Progenitor cell of endocrine pancreas (in vitro differentiated cells): Measurements from ENCODE around the gene NFAM1. TPM values are rescaled to one million over a fixed set of nuclear protein-coding genes. Genes with fewer than 3 reads are reported as not detected.
A peak's percentile ranks its signal among the peaks of the same experiment; 100 is the strongest.

Experiments
- DNase-seq: peaks from one replicate; pipeline ENCODE4 v3.0.0; 2021; ENCODE audit warnings: low spot score; ENCODE audit not compliant: unreplicated experiment
- H3K27ac Mint-ChIP-seq: 2 replicates; pipeline ENCODE4 v1.8.0; 2021; ENCODE audit warnings: mild to moderate bottlenecking, moderate library complexity, mixed read lengths
- H3K27me3 Mint-ChIP-seq: 2 replicates; pipeline ENCODE4 v1.8.0; 2021; ENCODE audit warnings: mixed read lengths
- H3K36me3 Mint-ChIP-seq: 2 replicates; pipeline ENCODE4 v1.8.0; 2022; ENCODE audit warnings: mixed read lengths; ENCODE audit not compliant: insufficient read depth
- H3K4me1 Mint-ChIP-seq: 2 replicates; pipeline ENCODE4 v1.8.0; 2021; ENCODE audit warnings: low read depth, mixed read lengths
- H3K4me3 Mint-ChIP-seq: 2 replicates; pipeline ENCODE4 v1.8.0; 2021; ENCODE audit warnings: low read depth, mild to moderate bottlenecking, moderate library complexity, mixed read lengths
- H3K9me3 Mint-ChIP-seq: 2 replicates; pipeline ENCODE4 v1.8.0; 2021; ENCODE audit warnings: low read depth, mixed read lengths
- total RNA-seq: library from RNA; stranded (reverse); gene quantifications from 2 replicates; pipeline ENCODE4 v1.2.1, GENCODE V29; 2021
- TF ChIP-seq, protein P1 (sequence below): fragments of 200-600 bp; sonication (generic); IDR thresholded peaks from one replicate; pipeline ENCODE4 v1.5.0; 2021; ENCODE audit warnings: antibody characterized with exemption, mild to moderate bottlenecking; ENCODE audit not compliant: unreplicated experiment

NFAM1 gene
- total RNA-seq, 1 donor from 2014 or later: 0.31 TPM

GRCh38 chr22:42369250-42370041 is 62.8 kb downstream of the NFAM1 start:
- peak; percentile 71 for DNase-seq
- Mint-ChIP-seq H3K36me3 (no peaks in the 10 kb centered on the region), H3K4me3 (peak overlapping the region; percentile 76), H3K9me3 (no peaks in the 10 kb centered on the region), H3K4me1 (peaks cover 17% of the 10 kb centered on the region), H3K27ac (peak overlapping the region; percentile 84), H3K27me3 (peaks cover 58% of the 10 kb centered on the region)
- TF ChIP-seq, protein P1, sequence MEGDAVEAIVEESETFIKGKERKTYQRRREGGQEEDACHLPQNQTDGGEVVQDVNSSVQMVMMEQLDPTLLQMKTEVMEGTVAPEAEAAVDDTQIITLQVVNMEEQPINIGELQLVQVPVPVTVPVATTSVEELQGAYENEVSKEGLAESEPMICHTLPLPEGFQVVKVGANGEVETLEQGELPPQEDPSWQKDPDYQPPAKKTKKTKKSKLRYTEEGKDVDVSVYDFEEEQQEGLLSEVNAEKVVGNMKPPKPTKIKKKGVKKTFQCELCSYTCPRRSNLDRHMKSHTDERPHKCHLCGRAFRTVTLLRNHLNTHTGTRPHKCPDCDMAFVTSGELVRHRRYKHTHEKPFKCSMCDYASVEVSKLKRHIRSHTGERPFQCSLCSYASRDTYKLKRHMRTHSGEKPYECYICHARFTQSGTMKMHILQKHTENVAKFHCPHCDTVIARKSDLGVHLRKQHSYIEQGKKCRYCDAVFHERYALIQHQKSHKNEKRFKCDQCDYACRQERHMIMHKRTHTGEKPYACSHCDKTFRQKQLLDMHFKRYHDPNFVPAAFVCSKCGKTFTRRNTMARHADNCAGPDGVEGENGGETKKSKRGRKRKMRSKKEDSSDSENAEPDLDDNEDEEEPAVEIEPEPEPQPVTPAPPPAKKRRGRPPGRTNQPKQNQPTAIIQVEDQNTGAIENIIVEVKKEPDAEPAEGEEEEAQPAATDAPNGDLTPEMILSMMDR: no peak

- peaks cover 17% of the 10 kb centered on the region for H3K4me1 Mint-ChIP-seq
- H3K36me3 Mint-ChIP-seq: no peaks in the 10 kb centered on the region
- peak; percentile 29 for DNase-seq
- H3K27me3 Mint-ChIP-seq: peaks cover 59% of the 10 kb centered on the region
- TF ChIP-seq, protein P1: no peak
- peak overlapping the region; percentile 76 for H3K4me3 Mint-ChIP-seq
- no peak overlapping the region for H3K27ac Mint-ChIP-seq
- H3K9me3 Mint-ChIP-seq: no peaks in the 10 kb centered on the region
These were observed 63.6 kb downstream of the NFAM1 start for GRCh38 chr22:42368379-42369249.

- H3K9me3 Mint-ChIP-seq: no peaks in the 10 kb centered on the region
- H3K36me3 Mint-ChIP-seq: no peaks in the 10 kb centered on the region
- no peak for DNase-seq
- peaks cover 59% of the 10 kb centered on the region for H3K27me3 Mint-ChIP-seq
- H3K4me1 Mint-ChIP-seq: peaks cover 17% of the 10 kb centered on the region
- peak overlapping the region; percentile 10 for H3K27ac Mint-ChIP-seq
- TF ChIP-seq, protein P1: no peak
- peak overlapping the region; percentile 76 for H3K4me3 Mint-ChIP-seq
These were observed 64.2 kb downstream of the NFAM1 start for GRCh38 chr22:42367980-42368378.

DNA sequence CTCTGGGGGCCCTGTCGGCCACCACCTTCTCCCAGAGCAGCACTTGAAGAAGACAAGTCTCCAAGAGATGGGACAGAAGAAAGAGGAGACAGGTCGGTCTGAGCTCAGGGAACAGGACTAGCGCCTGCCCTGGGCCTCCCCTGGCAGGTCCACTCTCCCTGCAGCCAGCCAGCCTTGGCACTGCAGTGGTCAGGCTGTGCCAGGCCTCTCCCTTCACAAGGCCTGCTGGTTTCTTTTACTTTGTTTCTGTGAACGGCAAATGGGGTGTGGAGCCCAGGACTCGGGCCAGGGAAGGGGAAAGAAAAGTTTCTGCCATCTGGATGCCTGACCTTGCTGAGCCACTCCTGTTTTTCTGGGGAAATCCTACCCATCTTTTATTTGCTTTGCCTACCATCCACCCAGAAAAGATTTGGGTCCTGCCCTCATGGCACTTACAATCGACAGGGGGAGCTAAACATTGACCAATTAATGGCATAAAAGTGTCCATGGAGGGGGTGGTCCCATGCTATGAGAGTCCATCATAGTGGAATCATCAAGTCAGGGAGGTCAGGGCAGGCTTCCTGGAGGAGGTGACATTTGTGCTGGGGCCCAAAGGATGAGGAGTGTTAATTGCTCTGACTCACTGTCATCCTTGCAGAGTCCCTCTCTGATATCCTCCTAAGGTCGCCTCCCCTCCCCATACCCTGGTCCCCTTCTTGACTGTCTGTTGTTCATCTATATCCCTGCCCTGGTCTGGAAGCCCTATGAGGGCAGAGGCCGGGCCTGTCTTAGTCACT is 65.2 kb downstream of the NFAM1 start:
- H3K9me3 Mint-ChIP-seq: no peaks in the 10 kb centered on the region
- no peak overlapping the region for H3K27ac Mint-ChIP-seq
- peaks cover 17% of the 10 kb centered on the region for H3K4me1 Mint-ChIP-seq
- peaks cover 56% of the 10 kb centered on the region for H3K27me3 Mint-ChIP-seq
- no peaks in the 10 kb centered on the region for H3K36me3 Mint-ChIP-seq
- TF ChIP-seq, protein P1: no peak
- peak overlapping the region; percentile 76 for H3K4me3 Mint-ChIP-seq
- DNase-seq: no peak
